T-helper 1 cell (primary cell): ENCODE results near the gene RAB11FIP4.

ENCODE experiments used
- DNase-seq, 5 donors: peaks; one replicate each; pipeline ENCODE4 v3.0.0-alpha.2; 2012 to 2020

Gene RAB11FIP4

DNA sequence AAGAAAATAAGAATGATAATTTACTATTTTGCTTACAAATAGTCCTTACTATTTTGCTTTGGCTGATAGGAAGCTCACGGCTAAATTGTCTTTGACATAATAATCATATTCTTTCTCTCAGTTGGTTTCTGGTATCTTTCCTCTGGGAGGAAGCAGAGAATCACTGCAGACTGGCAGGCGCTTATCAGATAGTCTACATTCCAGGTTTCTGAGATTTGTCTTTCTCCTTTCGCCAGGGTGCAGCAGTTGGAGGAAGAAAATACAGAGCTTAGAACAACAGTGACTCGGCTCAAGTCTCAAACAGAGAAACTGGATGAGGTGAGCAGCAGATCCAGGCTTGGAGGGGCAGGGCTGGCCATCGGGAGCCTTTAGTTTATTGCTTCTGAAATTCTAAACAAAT is 136.1 kb downstream of the RAB11FIP4 start:
- no peak for DNase-seq

- DNase-seq: no peak
These were observed 136.9 kb downstream of the RAB11FIP4 start for GRCh38 chr17:31528291-31528874.

GRCh38 chr17:31529841-31530251 is 138.4 kb downstream of the RAB11FIP4 start:
- no peak for DNase-seq

DNA sequence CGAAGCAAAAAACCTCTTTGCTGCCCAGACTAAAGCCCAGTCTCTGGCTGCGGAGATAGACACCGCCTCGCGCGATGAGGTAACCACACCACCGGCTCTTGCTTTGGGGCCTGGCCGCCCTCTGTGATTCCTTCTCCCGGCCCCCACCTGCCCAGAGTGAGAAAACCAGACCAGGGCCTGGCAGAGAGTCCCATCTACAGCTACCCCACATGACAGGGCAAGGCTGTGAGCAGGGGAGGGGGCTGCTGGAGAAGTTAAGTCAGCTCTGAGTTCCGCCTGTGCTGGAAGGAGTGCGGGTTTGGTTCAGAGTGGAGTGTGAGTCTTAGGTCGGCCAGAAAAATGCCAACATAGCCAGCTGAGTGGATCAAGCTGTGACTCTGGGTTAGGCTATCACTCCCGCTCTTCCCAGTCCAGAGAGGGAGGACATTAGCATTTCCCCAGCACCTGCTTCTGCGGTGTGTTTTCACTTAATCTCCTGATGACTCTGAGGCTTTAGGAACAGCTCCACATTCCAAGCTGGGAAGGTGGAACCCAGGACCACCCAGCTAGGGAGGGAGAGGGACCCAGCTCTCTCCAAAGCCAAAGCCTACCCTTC is 139.0 kb downstream of the RAB11FIP4 start:
- DNase-seq: no peak

GRCh38 chr17:31531336-31531980 is 140.0 kb downstream of the RAB11FIP4 start:
- no peak for DNase-seq

GRCh38 chr17:31532081-31532480 is 140.6 kb downstream of the RAB11FIP4 start:
- no peak for DNase-seq

DNA sequence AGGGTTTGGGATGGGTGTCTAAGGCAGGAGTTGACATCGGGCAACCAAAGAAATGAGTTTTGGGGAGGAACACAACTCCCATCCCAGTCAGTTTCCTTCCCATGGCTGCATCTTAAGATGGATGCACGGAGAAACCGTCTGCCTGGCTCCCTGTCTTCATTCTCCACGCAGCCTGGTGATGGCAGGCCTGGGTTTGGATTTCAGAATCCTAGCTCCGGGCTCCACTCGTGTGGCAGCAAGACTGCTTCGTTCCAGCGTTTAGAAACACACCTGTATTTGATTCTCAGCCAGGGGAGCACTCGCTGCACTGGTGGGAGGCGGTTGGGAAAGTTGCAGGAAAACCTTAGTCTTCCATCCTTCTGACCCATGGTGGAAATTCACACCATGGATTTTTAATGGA is 141.1 kb downstream of the RAB11FIP4 start:
- DNase-seq: no peak

GRCh38 chr17:31533546-31534155 is 142.2 kb downstream of the RAB11FIP4 start:
- no peak for DNase-seq

DNA sequence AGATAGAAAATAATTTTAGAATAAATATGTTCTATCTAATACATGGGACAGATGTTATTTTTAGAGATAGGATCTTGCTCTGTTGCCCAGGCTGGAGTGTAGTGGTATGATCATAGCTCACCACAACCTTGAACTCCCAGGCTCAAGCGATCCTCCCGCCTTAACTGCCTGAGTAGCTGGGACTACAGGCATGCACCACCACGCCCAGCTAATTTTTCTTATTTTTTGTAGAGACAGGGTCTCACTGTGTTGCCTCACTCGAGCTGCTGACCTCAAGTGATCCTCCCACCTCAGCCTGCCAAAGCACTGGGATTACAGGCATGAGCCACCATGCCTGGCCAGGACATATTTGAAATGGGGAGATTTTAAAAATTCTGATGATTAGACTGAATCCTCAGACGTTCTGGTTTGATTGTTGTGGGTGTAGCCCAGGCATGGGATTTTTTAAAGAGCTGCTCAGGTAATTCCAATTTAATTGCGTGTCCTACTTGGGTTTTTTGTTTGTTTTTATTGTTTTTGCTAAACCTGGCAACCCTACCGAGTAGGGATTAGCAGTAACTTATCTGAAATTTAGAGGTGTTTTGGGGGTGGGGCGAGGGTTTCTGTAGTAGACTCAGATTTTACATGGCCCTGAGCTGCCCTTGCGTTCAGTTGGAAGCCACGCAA is 142.9 kb downstream of the RAB11FIP4 start:
- DNase-seq: no peak

DNA sequence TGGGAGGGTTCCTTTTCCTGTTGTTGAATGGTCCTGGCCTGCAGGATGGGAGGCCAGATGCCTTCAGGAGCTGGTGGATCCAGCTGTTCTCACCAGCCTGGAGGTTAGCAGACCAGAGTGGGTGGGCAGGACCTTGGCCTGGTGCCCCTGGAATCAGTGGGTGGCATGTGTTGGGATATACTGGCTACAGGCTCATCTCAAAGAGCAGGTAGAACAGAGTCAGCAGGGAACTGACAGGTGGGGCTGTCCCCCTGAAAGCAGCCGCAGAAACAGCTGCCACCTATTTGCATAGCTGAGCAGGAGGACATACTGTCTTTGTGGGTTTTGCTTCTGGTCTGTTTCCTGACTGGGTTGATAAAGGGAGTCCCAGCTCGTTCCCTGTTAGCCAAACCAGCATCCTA is 144.1 kb downstream of the RAB11FIP4 start:
- DNase-seq: no peak

- DNase-seq: no peak
These were observed 145.0 kb downstream of the RAB11FIP4 start for GRCh38 chr17:31536451-31536850.

GRCh38 chr17:31537565-31538011 is 146.1 kb downstream of the RAB11FIP4 start:
- no peak for DNase-seq

- DNase-seq: no peak
These were observed 146.7 kb downstream of the RAB11FIP4 start for GRCh38 chr17:31538080-31538762.

DNA sequence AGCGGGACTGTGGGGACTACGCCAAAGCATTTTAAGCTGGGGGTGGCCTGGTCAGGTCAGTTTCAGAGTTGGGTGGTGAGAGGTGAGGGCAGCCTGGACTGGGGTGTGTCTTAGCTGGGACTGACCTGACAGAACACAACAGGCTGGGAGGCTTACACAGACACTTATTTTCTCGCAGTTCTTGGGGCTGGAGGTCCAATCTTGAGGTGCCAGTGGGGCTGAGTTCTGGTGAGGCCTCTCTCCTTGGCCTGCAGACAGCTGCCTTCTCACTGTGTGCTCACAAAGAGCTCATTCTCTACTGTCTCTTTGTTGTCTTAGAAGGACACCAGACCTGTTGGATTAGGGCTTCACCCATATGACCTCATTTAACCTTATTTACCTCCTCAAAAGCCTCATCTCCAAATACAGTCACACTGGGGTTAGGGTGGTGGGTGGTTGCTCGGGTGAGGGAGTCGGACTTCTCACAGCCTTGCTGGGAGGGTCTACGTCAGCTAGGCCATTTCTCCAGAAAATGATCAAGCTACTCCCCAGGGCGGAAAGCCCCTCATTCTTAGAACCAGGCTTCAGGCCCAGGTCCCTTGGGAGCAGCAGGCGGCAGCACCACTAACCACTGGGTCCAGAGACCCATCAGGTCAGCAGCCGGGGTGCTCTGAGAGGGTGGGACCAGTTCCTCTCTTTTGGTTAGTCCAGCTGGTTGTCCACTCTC is 149.3 kb downstream of the RAB11FIP4 start:
- no peak for DNase-seq

DNA sequence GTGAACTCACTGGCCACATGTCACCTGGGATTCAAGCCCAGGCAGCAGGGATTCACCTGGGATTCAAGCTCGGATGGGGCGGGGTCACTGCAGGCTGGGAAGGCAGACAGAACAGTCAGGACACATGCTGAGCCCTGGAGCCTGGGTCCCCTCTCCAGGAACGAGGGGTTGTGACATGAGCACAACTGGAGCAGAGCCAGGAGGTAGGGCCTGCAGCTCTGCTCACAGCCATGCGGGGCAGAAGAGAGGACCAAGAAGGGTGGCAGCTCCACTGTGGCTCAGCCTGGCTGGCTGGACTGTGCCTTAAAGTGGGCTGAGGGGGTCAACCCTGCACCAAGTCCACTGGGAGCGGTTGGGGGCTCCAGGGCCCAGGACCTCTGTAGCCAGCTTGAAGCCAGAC is 150.1 kb downstream of the RAB11FIP4 start:
- DNase-seq: no peak

DNA sequence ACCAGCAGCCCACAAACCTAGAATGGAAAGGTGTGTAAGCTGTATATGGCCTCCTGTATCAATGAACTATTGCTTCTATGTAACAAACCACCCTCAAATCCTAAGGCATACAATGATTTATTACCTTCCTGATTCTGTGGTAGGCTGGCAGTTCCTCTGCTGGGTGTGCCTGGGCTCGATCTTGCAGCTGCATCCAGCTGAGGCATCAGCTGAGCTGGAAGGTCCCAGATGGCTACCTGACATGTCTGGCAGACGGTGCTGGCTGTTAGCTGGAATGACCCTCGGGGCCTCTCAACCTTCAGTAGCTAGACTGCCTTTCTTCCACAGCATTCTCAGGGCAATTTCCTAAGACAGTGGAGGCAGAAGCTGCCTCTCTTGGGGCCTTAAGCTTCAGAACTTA is 152.7 kb downstream of the RAB11FIP4 start:
- DNase-seq: no peak

DNA sequence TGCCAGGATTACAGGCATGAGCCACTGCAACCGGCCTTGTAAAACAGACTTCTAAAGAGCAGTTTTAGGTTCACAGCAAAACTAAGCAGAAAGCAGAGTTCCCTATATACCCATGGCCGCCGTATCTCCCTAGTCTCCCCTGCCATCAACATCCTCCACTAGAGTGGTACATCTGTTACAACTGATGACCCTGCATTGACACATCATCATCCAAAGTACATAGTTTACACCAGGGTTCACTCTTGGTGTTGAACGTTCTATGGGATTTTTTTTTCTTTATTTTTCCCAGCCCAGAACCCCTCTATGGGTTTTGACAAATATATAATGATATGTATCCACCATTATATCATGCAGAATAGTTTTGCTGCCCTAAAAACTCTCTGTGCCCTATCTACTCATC is 155.2 kb downstream of the RAB11FIP4 start:
- DNase-seq: no peak

DNA sequence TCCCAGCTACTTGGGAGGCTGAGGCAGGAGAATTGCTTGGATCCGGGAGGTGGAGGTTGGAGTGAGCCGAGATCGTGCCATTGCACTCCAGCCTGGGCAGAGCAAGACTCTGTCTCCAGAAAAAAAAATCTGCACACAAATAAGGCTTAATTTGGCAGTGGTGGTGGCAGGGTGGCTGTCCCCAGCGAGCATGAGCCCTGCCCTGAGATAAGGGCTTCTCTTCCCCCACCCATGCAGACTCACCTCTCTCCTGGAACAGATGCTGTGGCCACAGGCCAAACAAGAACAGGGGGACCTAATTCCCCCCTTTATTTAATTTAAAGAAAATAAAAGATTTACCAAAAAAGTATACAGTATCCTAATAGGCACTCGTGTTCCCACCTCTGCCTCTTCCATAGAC is 157.2 kb downstream of the RAB11FIP4 start:
- no peak for DNase-seq

- DNase-seq: no peak
These were observed 157.6 kb downstream of the RAB11FIP4 start for GRCh38 chr17:31549121-31549524.

GRCh38 chr17:31549525-31550388 is 158.3 kb downstream of the RAB11FIP4 start:
- DNase-seq: peak; percentile 66 to 91 (median 77)
